GM19452 (cell line): ENCODE results near the gene MTURN.

Source experiments
- ATAC-seq: cut with Tn5 transposase; IDR thresholded peaks from one replicate; pipeline ENCODE4 v1.9.1; 2021; ENCODE audit not compliant: unreplicated experiment

The MTURN gene

DNA sequence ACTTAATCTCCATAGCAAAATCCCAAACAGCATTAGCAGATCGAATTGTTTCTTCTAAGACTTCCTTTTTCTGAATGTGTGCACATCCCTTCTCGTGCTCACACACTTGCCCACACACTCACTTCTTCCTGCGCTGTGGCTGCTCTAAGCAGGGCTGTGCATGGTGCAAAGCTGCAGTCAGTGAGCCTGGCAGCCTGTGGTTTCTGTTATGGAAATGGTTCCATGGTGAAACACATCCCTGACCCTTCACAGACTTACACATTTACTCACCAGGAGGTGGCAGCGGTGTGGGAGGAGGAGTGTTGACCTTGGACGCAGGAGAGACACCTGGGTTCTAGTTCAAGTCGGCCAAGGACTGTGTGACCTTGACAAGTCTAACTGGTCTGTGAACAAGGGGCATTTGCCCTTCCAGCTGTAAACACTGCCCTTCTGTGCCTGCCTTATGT lies 24.9 kb downstream of the MTURN start:
- no peak for ATAC-seq

DNA sequence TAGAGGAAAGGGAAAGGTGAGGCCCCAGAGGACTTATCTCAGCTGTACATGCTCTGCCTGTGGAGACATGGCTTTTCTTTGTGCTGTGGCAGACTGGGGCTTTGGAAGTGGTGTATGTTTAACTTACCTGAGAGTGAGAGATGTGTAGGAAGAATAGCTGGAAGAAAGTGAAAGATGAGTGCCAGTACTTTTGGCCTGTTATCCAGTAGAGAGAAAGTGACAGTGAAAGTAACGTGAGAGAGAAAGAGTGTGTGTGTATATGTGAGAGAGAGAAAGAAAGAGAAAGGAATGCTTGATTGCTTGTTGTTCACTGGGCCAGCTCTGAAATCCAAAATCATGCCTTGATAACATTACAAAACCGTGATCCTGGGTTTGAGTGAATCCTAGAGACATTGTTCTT lies 25.5 kb downstream of the MTURN start:
- ATAC-seq, result no peak

DNA sequence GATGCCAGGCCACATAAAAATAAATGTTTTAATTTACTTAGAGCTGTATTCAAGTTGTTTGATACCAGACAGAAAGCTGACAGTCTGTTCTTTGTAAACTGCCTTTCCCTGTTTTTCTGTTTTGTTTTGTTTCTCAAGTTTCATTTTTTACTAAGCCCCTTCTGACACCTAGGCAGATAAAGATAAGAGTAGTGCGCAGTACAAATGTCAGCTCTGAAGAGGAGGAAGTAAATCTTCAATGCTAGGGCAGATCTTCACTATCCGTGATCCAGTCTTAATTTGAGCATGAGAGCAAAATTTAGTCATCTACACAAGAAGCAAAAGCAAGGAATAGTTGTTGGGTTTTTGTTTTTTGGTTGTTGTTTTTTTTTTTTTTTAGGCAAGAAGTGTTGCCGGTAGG lies 27.3 kb downstream of the MTURN start:
- ATAC-seq, result no peak

DNA sequence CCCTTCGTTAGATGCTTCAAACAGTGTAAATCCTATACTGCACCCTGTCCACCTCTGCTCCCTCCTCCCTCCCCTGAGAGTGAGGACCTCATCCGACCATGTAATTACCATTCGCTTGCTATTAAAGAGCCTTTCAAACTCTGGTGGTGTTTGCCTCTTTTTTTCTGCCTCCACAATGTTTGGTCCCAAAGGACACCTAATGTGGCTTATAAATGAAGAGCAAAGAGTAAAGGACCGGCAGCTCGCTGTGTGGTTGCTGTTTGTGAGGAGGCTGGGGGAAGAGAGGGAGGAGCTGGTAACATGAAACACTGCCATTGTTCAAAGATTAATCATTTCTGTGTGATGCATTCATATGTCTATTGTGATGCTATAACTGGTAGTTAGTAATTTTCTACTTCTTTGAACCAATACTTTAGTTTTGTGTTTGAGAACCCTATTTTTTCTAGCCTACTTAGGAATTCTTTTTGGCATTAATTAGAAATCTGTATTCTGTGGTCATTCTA lies 27.9 kb downstream of the MTURN start:
- peak; percentile 40 for ATAC-seq

DNA sequence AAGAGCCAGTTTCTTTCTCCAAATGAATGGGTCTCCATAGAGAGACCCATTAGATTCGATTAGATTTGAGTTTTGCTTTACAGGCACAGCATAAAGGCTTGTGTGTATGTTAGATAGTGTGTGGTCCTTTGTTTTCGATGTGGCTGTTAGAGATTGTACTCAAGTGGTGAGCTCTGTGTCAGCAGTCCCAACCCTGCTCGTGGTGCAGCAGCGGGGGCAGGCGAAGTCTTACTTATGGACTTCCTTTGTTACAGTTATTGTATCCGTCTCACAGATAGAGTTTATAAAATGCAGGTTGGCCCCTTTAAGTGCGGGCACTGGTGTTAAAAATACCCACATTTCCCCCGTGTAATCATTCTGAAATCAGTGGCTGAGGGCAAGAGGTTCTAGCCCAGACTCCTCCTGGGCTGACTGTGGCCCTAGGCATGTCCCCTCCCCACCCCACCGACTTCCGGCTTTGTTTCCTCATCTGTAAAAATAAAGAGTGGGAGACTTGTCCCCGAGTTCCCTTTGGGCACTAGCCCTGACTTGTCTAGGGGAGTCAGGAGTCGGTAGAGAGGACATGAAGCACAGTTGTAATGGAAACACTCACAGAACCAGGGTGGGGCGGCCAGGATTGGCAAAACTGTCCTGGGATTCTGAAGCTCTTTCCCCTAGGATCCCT lies 28.6 kb downstream of the MTURN start:
- ATAC-seq, result peak; percentile 38

DNA sequence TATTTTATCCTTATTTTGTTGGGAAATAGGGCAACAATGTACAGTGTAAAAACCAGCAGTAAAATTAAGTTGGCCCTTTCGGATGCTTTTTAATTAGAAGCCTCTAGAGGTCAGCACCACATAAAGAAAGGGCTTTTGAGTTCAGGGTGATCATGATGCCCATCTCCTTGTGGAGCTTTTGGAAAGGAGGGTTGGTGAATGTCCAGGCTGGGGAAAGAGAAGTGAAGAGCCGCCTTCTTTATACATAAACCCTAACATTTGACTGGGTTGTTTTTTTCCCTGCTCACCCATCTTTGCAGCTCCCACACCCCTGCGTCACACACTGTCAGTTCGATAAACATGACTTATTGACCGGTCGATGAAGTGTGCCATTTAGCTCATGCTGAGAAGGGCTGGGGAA lies 29.8 kb downstream of the MTURN start:
- no peak for ATAC-seq

DNA sequence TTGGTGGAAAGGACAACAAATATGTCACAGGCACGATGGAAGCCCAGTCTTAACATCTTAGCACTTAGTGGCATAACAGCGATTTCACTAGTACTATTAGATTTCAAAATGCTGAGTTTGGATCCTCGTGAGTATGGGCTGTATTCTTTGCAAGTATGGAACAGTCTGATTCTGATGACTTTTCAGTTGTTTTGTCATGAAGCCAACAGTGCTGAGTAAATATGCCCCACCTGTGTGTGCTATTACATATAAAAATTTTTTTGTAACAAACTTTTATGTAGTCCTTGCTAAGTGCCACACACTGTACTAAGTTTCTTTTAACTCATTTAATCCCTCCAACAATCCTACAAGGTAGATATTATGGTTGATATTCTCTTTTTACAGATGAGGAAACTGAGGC lies 30.8 kb downstream of the MTURN start:
- no peak for ATAC-seq

DNA sequence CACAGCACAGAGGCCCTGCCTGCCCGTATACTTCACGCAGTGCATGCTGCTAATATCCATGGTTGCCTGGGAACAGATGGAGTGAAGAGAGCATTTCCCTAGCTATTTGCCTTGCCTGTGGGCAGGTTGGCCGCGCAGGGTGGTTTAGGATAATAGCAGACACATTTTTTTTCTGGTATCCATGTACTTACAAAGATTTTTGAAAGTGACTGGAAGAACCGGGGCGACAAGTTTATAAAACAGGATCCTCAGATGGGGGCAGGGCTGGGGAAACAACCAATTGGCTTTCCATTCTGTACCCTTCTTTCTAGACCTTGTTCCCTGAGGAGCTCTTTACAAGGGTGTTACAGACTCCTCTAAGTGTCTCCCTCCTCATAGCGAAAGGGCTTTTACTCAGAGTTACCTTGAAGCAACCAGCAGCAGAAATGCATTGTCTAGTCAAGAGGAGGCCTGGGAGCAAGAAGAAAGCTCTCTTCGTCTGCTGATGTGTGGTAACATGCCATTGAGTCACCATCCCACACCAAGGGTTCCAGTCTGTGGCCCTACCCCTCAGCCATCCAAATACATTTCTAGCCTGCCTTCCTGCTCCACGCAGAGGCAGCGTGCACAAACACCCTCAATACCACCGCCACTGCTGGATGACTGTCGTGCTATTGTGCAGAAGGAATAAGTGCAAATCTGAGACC lies 31.5 kb downstream of the MTURN start:
- ATAC-seq, result no peak

DNA sequence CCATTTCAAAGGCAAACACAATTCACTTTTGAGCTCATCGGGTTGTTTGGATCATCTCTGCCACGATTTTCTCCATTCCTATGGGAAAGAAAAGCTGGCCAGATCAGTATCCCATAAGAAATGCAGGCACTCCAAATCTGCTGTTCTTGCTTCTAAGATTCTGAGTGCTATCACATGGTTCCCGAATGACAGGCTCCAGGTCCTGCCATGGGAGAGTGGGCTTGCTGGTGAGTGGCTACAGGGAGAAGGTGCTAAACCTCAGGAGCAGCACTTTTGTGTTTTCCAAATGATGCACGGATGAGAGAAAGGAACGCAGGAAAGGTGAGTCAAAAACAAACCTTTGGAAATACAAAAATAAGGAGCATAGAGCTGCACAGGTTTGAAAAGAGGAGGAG lies 32.1 kb downstream of the MTURN start:
- ATAC-seq, result no peak

DNA sequence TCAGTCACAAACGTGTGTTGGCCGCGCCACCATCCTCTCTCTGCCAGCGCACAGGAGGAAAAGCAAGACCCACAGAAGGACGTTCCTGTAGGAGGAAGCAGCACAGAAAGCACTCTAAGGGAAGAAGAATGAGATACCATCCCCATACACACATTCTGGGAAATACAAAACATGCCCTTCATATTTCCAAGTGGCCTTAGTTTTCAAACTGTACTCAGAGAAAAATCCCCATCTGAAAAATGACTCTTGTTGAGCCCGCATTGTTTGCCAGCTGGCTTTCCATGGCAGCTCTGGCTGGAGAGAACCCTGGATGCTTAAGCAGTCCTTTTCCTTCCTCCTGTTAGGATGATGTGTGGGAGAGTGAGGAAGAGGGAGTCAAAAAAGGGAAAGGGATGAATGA lies 33.1 kb downstream of the MTURN start:
- no peak for ATAC-seq

DNA sequence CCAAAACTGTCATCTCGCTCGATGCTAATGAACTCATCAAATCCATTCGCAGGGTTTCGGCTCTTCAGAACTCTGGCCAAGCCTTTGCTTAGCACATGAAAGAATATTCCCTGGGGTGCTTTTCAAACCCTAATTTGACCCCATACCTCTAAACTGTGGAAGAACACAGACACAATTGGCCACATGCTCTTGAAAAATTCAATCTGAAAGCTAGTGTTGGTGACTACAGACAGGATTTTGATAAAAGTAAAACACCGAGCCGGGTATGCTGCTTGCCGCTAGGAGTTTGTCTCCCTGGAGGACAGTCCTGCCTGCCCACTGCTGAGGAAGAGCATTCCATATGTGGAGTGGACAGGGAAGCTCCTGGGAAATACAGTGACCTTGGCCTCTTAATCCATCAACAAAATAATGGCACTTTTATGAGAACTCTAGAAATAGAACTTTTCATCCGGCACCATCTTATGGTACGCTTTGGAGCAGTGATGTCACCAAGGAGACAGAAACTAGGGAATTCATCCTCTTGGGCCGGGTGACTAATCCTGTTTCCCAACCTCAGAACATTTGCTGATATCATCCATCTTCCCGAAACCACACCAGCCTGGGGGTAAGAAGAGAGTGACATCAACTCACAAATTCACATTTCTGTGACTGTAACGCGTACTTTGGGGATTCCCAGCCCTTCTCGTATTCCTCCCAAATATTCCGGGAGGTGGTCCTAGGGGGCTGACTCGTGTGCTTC lies 34.2 kb downstream of the MTURN start:
- ATAC-seq, result no peak

DNA sequence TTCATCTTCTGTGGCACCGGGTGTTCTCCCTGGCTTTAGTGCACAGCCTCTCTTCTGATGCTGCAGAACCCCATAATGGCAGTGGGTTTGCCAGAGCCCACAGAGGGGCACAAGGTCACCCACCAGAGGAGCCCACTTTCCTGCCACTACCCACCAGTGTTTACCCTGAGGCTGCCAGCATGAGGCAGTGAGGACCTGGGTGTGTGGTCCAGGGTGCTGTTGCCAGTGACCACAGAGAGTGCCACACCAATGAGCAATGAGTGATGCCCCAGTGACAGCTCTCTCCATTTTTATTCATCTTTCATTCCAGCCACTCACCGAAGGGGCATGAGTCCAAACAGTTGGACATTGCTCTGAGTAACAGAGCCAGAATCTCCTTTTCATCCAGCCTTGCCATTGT lies 34.8 kb downstream of the MTURN start:
- ATAC-seq, result no peak

DNA sequence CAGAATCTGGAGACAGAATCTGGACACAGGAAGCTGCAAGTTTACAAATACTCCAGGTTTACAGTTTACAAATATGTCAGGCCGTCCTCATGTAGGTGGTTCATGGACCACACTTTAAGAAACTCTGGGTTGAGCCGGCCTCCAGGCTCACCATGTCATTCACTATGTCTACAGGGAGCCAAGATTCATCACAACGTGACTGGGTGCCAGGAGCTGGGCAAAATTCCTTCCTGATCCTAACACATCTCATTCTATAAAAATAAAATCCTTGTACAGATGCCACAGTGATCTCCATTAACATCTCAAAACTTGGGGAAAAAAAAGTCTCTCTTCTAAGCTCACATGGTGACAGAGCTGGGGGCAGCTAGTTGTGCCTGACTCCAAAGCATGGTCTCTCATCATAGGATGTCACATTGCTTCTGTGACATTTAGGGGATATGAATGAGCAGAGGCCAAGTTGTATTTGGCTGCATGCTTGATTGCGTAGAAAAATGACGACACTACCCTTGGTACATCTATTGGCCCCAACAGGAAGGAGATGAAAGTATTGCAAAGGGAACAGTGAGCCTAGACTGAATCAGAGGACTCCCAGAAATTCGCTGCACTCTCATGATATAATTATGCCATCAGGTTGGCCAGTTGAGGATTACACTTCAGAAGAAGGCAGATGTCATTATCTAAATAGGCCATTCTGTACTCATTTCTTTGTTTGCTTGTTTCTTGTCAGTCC lies 35.9 kb downstream of the MTURN start:
- no peak for ATAC-seq

DNA sequence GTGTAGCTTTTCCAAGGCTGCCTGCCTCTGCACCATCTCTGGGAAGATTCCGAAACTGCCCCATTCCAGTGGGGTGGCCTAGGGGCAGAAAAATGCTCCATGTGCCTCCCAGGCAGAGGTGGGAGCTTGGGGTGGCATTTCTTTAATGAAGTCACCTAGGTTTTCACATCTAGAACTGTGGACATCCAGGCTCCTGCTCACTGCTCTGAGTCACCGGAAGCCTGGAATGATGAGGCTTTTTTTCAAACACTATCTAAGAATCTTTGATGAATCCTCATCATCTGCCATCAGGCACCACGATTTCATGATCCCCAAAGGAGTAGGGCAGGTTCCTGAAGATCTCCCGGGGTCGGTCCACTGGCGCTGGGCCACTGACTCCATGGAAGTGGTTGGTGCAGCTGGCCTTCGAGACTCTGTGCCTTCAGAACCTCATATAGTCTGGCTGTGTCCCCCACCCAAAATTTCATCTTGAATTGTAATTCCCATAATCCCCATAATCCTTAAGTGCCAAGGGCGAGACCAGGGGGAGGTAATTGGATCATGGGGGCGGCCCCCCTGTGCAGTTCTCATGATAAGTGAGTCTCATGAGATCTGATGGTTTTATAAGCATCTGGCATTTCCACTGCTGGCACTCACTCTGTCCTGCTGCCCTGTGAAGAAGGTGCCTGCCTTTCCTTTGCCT lies 37.1 kb downstream of the MTURN start:
- no peak for ATAC-seq

DNA sequence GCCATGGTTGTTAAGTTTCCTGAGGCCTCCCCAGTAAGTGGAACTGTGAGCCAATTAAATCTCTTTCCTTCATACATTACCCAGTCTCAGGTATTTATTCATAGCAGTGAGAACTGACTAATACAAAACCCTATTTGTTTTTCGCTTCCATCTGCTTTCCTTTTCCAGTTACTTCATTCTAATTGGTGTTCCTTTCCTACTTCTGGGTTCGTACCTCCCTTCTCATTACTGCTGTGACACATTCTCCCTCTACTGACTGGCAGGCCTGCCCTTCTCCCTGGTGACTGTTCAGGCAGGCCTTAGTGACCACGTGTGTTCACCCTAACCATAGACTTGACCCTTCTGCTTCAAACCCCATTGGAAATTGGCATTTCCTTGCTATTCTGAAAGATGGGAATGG lies 37.7 kb downstream of the MTURN start:
- no peak for ATAC-seq

DNA sequence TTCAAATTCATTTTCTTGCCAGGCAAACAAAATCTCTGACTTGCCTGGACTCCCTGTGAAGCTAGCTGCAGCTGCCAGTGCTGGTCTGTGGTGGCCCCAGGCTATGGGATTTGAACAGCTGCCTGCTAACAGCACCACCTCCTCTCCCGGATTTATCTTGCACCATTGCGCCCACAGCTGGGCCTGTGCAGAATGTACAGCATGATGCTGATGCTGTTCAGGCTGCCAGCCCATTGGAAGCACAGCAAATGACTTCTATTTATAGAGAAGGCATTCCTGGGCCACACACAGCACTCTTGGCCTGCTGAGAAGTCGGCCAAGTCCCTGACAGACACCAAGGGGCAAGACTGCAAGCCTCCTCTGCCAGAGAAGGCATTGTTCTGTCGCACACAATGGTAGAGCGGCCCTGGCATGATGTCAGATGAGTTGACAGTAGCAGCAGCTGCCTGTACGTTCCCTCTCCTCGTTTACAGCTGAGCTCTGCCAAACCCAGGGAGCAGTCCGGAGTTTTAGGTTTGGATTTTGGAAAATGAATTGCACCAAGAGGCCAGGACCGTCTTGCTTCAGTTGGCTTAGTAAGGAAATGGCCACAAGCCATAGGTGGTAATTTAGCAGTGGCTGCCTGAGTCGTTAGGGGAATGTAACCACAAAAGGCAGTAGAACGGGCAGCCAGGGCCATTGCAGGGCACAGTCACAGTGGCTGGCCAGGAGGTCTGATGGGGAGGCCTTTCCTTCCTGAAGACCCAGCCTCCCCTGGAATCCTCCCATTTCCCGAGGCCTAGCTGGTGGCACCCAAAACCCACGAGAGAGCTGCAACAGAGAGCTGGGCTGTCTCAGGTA lies 38.5 kb downstream of the MTURN start:
- no peak for ATAC-seq

DNA sequence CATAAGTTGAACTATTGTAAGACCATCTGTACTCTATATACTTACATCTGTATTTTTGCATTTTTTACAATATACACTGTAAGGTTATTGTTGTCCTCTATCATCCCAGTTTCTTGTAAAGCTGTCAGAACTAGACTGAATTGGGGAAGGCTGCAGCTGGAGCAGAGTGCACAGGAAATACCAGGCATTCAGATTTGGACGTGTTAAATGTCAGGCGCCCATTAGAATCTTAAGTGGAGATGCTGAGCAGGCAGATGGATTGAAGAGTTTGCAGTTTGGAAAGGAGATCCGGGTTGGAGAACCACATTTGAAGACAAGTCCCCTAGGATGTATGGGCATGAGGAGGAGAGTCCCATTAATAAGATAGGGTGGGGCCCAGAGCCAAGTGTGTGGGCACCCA lies 40.4 kb downstream of the MTURN start:
- no peak for ATAC-seq

DNA sequence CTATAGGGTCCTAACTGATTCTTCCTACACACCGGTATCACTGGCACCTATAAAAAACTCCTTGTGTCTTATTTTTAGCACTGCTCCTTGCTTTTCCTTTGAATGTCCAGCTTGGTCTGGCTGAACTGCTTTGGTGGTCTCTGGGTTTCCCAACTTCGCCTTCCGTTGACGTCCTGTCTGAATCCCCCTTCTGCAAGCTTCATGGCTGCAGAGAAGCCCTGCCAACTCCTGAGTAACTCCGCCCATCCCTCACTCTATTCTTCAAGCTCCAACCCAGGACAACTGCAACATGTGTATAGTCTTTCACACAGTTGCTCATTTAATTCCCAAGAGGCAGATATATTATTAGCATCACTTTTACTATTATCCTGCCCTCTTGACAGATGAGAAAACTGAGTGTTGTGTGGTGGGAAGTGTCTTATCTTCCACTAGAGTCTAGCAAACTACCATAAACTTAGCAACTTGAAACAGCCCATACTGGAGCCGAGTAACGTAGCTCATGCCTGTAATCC lies 40.9 kb downstream of the MTURN start:
- ATAC-seq, result no peak

DNA sequence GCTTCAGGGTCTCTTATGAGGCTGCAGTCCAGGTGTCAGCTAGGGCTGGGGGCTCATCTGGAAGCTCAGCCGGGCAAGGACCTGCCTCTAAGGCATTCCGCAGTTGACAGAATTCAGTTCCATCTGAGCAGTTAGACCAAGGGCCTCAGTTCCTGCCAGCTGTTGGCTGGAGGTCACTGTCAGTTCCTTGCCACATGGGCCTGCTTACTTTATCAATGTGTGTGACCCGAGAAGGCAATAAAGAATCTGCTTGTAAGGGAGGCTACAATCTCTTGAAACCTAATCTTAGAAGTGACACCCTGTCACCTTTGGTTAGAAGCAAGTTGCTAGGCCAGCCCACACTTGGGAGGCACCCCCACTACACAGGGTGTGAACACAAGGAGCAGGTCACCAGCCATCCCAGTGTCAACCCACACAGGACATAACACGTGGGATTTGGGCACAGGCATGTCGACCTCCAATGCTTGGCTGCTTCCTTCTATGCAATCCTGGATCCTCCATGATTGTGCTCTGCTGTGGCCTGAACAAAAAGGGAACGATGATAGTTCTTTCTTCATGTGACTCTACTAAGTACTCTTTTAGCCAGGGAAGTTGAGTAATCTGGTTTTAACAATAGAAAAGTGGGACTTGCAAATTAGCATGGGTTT lies 41.8 kb downstream of the MTURN start:
- ATAC-seq, result no peak
